ENCODE measurements around the gene PBX4. TPM values are rescaled to one million over a fixed set of nuclear protein-coding genes. Genes with fewer than 3 reads are reported as not detected.

PBX4 gene
- total and polyA plus RNA-seq, 2 of the 8 experiments (the other 6 are each of a cell fraction or from before 2014, with no cell fraction given), result 3.4 to 3.8 TPM

DNA sequence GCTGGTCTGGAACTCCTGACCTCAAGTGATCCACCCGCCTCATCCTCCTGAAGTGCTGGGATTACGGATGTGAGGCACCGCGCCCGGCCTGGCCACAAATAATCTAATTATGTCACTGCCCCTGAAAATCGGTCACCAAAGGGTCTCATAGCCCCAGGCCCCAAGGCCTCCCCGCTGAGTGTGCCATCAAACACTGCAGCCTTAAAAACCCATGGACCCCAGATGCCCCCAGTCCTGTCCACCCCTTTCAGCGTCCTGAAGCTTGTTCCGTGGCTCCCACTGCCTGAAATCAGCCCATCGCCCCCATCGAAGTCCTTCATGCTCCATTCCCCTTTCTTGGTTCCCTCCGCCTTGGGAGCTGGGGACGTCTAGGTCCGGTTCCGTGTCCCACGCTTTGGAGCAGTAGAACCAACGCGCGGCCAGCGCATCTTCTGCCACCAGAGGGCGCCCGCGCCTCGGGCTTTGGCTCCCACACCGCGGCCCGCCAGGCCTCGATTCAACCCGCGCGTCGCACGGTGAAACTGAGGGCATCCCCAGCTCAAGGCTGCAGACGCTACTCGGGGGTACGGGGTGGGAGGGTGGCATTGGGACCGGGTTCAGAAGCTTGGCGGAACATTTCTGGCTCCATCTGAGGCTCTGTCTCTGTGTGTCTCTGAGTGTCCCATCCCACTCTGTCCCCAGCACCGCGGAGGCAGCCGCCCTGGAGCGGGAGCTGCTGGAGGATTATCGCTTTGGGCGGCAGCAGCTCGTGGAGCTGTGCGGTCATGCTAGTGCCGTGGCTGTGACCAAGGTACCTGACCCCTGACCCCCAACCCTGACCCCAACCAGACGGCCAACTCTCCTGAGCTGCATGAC is 86.3 kb downstream of the PBX4 start:
- Histone ChIP-seq H3K23ac (ENCODE audit: insufficient read length) (no peak overlapping the region), H3K4ac (replicated peaks; ENCODE audit: insufficient read length, low read depth, low read length) (peak overlapping the region; percentile 35), H3K27ac (ENCODE audit: low read depth, low read length) (no peak overlapping the region), H3K4me1 (replicated peaks in 1 of 4; ENCODE audit: control insufficient read depth in 3 of 4, insufficient read depth in 4 of 4, low read length in 3 of 4) (peaks cover 0 to 3% (median 3%) of the 10 kb centered on the region in 4 experiments; a peak in 3 of 7 replicates), H3K56ac (replicated peaks; ENCODE audit: insufficient read length, low read depth, low read length) (no peak overlapping the region), H3K4me3 (ENCODE audit: extremely low read depth in 1 of 4, insufficient read depth in 2 of 4, low read depth in 3 of 4, low read length in 4 of 4) (no peak overlapping the region), H2BK15ac (ENCODE audit: low read length) (no peak overlapping the region), H2AK5ac (ENCODE audit: low read depth, low read length) (no peak overlapping the region), H4K5ac (ENCODE audit: insufficient read length, low read depth, low read length) (peak overlapping the region; percentile 15), H3K9me3 (ENCODE audit: insufficient read depth in 2 of 2, low read depth in 1 of 2, low read length in 1 of 2) (no peaks in the 10 kb centered on the region), H3K79me1 (ENCODE audit: low read depth, low read length) (no peaks in the 10 kb centered on the region), H2BK12ac (ENCODE audit: low read depth, low read length) (no peak overlapping the region; the same call in 1 of the 2 replicates), H4K20me1 (replicated peaks in 1 of 2; ENCODE audit: control insufficient read depth in 1 of 2, insufficient read depth in 2 of 2, low read length in 2 of 2) (peaks cover 3 to 22% of the 10 kb centered on the region in 2 experiments), H3K9ac (replicated peaks in 1 of 4; ENCODE audit: extremely low read depth in 1 of 4, low read depth in 3 of 4, low read length in 3 of 4) (no peak overlapping the region), H3K18ac (ENCODE audit: extremely low read depth, low read length) (no peak overlapping the region), H3K14ac (ENCODE audit: insufficient read length) (no peak overlapping the region), H3K36me3 (ENCODE audit: control insufficient read depth in 2 of 4, insufficient read depth in 4 of 4, low read length in 3 of 4) (peaks cover 0 to 17% (median 9%) of the 10 kb centered on the region in 4 experiments; a peak in 6 of 8 replicates), H2BK120ac (replicated peaks; ENCODE audit: low read depth, low read length) (no peak overlapping the region), H3K27me3 (replicated peaks in 1 of 4; ENCODE audit: control insufficient read depth in 3 of 4, extremely low read depth in 1 of 4, insufficient read depth in 3 of 4, low read length in 3 of 4) (no peaks in the 10 kb centered on the region; a peak in 1 of 7 replicates), H4K8ac (ENCODE audit: extremely low read depth, insufficient read depth, low read length) (no peak overlapping the region), H2AFZ (ENCODE audit: low read length) (no peak overlapping the region), H2BK5ac (ENCODE audit: low read depth, low read length) (no peak overlapping the region), H3K23me2 (ENCODE audit: low read depth, low read length) (no peaks in the 10 kb centered on the region), H4K91ac (replicated peaks; ENCODE audit: insufficient read length, low read length) (no peak overlapping the region), H3K79me2 (ENCODE audit: control insufficient read depth in 1 of 2, insufficient read depth in 2 of 2, low read length in 2 of 2) (no peaks in the 10 kb centered on the region), H2BK20ac (ENCODE audit: low read length) (no peak overlapping the region), H3K4me2 (ENCODE audit: insufficient read depth in 1 of 2, low read depth in 2 of 2, low read length in 2 of 2) (0 out of 4 replicates have a peak overlapping the region, but pooled peaks of 1 of the 2 experiments have one; percentile 35)
- ChIA-PET CTCF (ENCODE audit: partially characterized antibody) (interaction anchor here (0.5 to 6.7 kb wide), 39 partner anchors 9 to 483 kb away, joined by 3 to 181 read pairs (median 4); partner anchors contain the start of genes GMIP, NDUFA13 and TSSK6), POLR2A (ENCODE audit: partially characterized antibody) (interaction anchor here (0.7 to 3.5 kb wide), 19 partner anchors 8 to 112 kb away, joined by 3 to 17 read pairs (median 4); partner anchors contain the start of genes GMIP, LPAR2, NDUFA13 and TSSK6)
- DNase-seq (ENCODE audit: low read depth in 1 of 2, low spot score in 2 of 2), result peak in 1 of 2 experiments; percentile 97
- 39% methylated on average over 48 of the region's 48 CpGs; no CpG with 5 or more reads in 1 of the 2 experiments for WGBS, 2 experiments (ENCODE audit: extremely low coverage in 1 of 2, insufficient coverage in 1 of 2, insufficient read length in 1 of 2, insufficient replicate concordance in 2 of 2, low coverage in 1 of 2, low lambda C conversion rate in 2 of 2, missing lambda C conversion rate in 1 of 2)
- FAIRE-seq, result no peak
- TF ChIP-seq POLR2AphosphoS5 (IDR thresholded peaks at IDR 0.05; ENCODE audit: low read depth, low read length) (peak; percentile 13; the same call in 1 of the 2 replicates), EP300 (IDR thresholded peaks at IDR 0.05; ENCODE audit: borderline replicate concordance in 1 of 2, low read depth in 2 of 2, low read length in 2 of 2) (no peak), SIX5 (IDR thresholded peaks at IDR 0.05; ENCODE audit: low read depth, low read length) (no peak), RBBP5 (IDR thresholded peaks at IDR 0.05; ENCODE audit: borderline replicate concordance, low read depth, low read length) (no peak), RAD21 (IDR thresholded peaks at IDR 0.05 in 1 of 2, conservative IDR thresholded peaks at IDR 0.05 in 1 of 2; ENCODE audit: low read depth in 2 of 2, low read length in 2 of 2) (peak; percentile 89 to 95), SIN3A (conservative IDR thresholded peaks at IDR 0.05 in 1 of 2, IDR thresholded peaks at IDR 0.05 in 1 of 2; ENCODE audit: low read depth in 1 of 2, low read length in 2 of 2) (0 out of 4 replicates have a peak, but pooled peaks of 1 of the 2 experiments have one; percentile 37), SAP30 (IDR thresholded peaks at IDR 0.05; ENCODE audit: insufficient read depth, insufficient replicate concordance, low read length) (no peak), HDAC2 (IDR thresholded peaks at IDR 0.05; ENCODE audit: borderline replicate concordance in 1 of 2, low read depth in 2 of 2, low read length in 2 of 2) (no peak), TAF7 (optimal IDR thresholded peaks at IDR 0.05; ENCODE audit: borderline replicate concordance, low read depth, low read length) (peak; percentile 44)
